SKM-1 treated with dmso at 0.1 percent for 144 hours (cell line): ENCODE results near the gene TMC5.
"Not testable (repeated sequence)": the region's sequence is repeated elsewhere in the genome, so short reads cannot be mapped to it uniquely, and the experiment has no call there.

Experiments
- DNase-seq: peaks from one replicate; lab custom pipeline; 2025; ENCODE audit not compliant: unreplicated experiment; lab: John Stamatoyannopoulos, UW

Gene TMC5

GRCh38 chr16:19540241-19540970 lies 122.7 kb downstream of the TMC5 start:
- no peak for DNase-seq

- no peak for DNase-seq
Observed at GRCh38 chr16:19542138-19542821, 124.6 kb downstream of the TMC5 start.

GRCh38 chr16:19543278-19543996 lies 125.8 kb downstream of the TMC5 start:
- not testable (repeated sequence) for DNase-seq

- DNase-seq, result no peak
Observed at GRCh38 chr16:19548144-19548543, 130.5 kb downstream of the TMC5 start.
